Endothelial cell of umbilical vein (primary cell): ENCODE measurements around the gene SIRT5. TPM values are rescaled to one million over a fixed set of nuclear protein-coding genes. Genes with fewer than 3 reads are reported as not detected.

Source experiments
- BruUV-seq: library from RNA; stranded (reverse); fragments of 400-500 nt; replicated peaks from 2 replicates; lab custom pipeline; 2021; lab: Mats Ljungman, UMichigan
- CTCF ChIA-PET: fragments of 300-600, 350-600 bp; sonication (Branson Sonifier 250); formaldehyde crosslinking; loops from one replicate; lab custom pipeline; 2021; ENCODE audit warnings: antibody characterized with exemption, inconsistent platforms; lab: Charles Lee
- POLR2A ChIA-PET: fragments of 300-600, 350-600 bp; sonication (Branson Sonifier 250); formaldehyde crosslinking; loops from one replicate; lab custom pipeline; 2021; ENCODE audit warnings: antibody characterized with exemption, inconsistent platforms; lab: Charles Lee
- DNase-seq: peaks from one replicate; pipeline ENCODE4 v3.0.0-alpha.2; 2011; ENCODE audit warnings: low read depth, low spot score
- FAIRE-seq: peaks from 2 replicates; lab custom pipeline; 2011; peaks lifted over from hg19 to GRCh38; lab: Jason Lieb, UNC
- H2AFZ ChIP-seq: 2 replicates; pipeline ENCODE4 v1.6.0; 2012; ENCODE audit warnings: low read depth, low read length, control low read depth, inconsistent platforms
- H3K27ac ChIP-seq: 2 replicates; pipeline ENCODE4 v1.5.1; 2011; ENCODE audit warnings: low read depth, mild to moderate bottlenecking, control low read depth, low read length, moderate library complexity; ENCODE audit not compliant: insufficient read depth
- H3K27me3 ChIP-seq, 2 experiments: 2 replicates each; pipeline versions ENCODE4 v1.6.0 to v1.6.1; 2011; ENCODE audit warnings: low read length in 2 of 2, mixed read lengths in 1 of 2; ENCODE audit not compliant: control insufficient read depth in 2 of 2, insufficient read depth in 2 of 2
- H3K36me3 ChIP-seq, 2 experiments: 2 replicates in 1 of 2; 3 replicates in 1 of 2; pipeline ENCODE4 v1.5.1; 2011; ENCODE audit warnings: low read length in 2 of 2, mild to moderate bottlenecking in 1 of 2, moderate library complexity in 1 of 2; ENCODE audit not compliant: control insufficient read depth in 2 of 2, insufficient read depth in 2 of 2; ENCODE audit errors: extremely low read depth in 1 of 2
- H3K4me1 ChIP-seq: 3 replicates; pipeline ENCODE4 v1.5.1; 2011; ENCODE audit warnings: mild to moderate bottlenecking, low read length; ENCODE audit not compliant: control insufficient read depth, insufficient read depth; ENCODE audit errors: extremely low read depth
- H3K4me2 ChIP-seq: 2 replicates; pipeline ENCODE4 v1.6.1; 2011; ENCODE audit warnings: low read length, control low read depth, mixed read lengths; ENCODE audit not compliant: insufficient read depth
- H3K4me3 ChIP-seq, 3 experiments: fragments of 200-600 bp in 1 of 3; sonication (generic), shearing (Covaris generic) in 1 of 3; replicated peaks in 1 of 3; 2 replicates each; pipeline ENCODE4 v1.5.1; 2011 to 2016; ENCODE audit warnings: control low read depth in 3 of 3, low read length in 3 of 3, mild to moderate bottlenecking in 2 of 3, inconsistent platforms in 1 of 3, low read depth in 1 of 3, moderate library complexity in 1 of 3; ENCODE audit not compliant: insufficient read depth in 1 of 3
- H3K79me2 ChIP-seq: 2 replicates; pipeline ENCODE4 v1.6.0; 2012; ENCODE audit warnings: low read length, inconsistent platforms; ENCODE audit not compliant: control insufficient read depth, insufficient read depth
- H3K9ac ChIP-seq: replicated peaks from 2 replicates; pipeline ENCODE3; 2011; ENCODE audit warnings: low read length, control low read depth; ENCODE audit not compliant: insufficient read depth; ENCODE audit errors: extremely low read depth
- H3K9me1 ChIP-seq: replicated peaks from 3 replicates; pipeline ENCODE4 v1.6.0; 2011; ENCODE audit warnings: mild to moderate bottlenecking, low read length; ENCODE audit not compliant: control insufficient read depth, insufficient read depth; ENCODE audit errors: extremely low read depth
- H3K9me3 ChIP-seq: replicated peaks from 2 replicates; pipeline ENCODE4 v1.5.1; 2012; ENCODE audit warnings: low read length, inconsistent platforms; ENCODE audit not compliant: control insufficient read depth, insufficient read depth
- H4K20me1 ChIP-seq: replicated peaks from 2 replicates; pipeline ENCODE3; 2011; ENCODE audit warnings: mild to moderate bottlenecking, low read length; ENCODE audit not compliant: control insufficient read depth, insufficient read depth; ENCODE audit errors: extremely low read depth
- CTCF ChIP-seq, 2 donors: IDR thresholded peaks; 1 replicate in 1 of 2; 2 replicates in 1 of 2; pipeline ENCODE4 v1.5.1; 2011; ENCODE audit warnings: low read length in 2 of 2, mild to moderate bottlenecking in 2 of 2, moderate library complexity in 2 of 2, control low read depth in 1 of 2, inconsistent platforms in 1 of 2, low read depth in 1 of 2; ENCODE audit not compliant: insufficient read depth in 1 of 2; ENCODE audit errors: extremely low read depth in 1 of 2
- EZH2 ChIP-seq: IDR thresholded peaks from 2 replicates; pipeline ENCODE4 v1.6.1; 2012; ENCODE audit warnings: borderline replicate concordance, low read depth, mild to moderate bottlenecking, moderate library complexity, low read length, inconsistent platforms; ENCODE audit not compliant: severe bottlenecking
- POLR2A ChIP-seq: IDR thresholded peaks from 2 replicates; pipeline ENCODE4 v1.6.1; 2012; ENCODE audit warnings: low read depth, mild to moderate bottlenecking, control low read depth, low read length
- POLR2AphosphoS5 ChIP-seq: IDR thresholded peaks from 2 replicates; pipeline ENCODE4 v1.6.1; 2012; ENCODE audit warnings: low read depth, mild to moderate bottlenecking, control low read depth, low read length, moderate library complexity; ENCODE audit not compliant: insufficient read depth
- dilution Hi-C: fragments of 300-500 bp; cut with MboI; formaldehyde crosslinking; loops from one replicate; pipeline ENCODE4 v1.15.0; 2019; ENCODE audit warnings: low sequenced_read_pairs; ENCODE audit not compliant: extremely low pct_ligation_motif_present
- intact Hi-C: fragments of 100-400 bp; cut with micrococcal nuclease; formaldehyde crosslinking; loops from one replicate; pipeline ENCODE4 v1.10.0; 2022
- polyA plus RNA-seq, 4 experiments: library from polyadenylated mRNA; depleted of rRNA in 3 of 4; stranded (reverse) in 3 of 4; unstranded in 1 of 4; fragments of >200 nt; gene quantifications; 2 replicates each; pipeline versions ENCODE4 v1.2.1 to v1.2.3, GENCODE V29; 2011 to 2012; ENCODE audit warnings: missing spikeins in 1 of 4
- total RNA-seq: library from RNA; stranded (reverse); gene quantifications from 2 replicates; pipeline ENCODE4 v1.2.3, GENCODE V29; 2021

SIRT5 gene
- total and polyA plus RNA-seq, 2 donors (not counting 3 experiments of a cell fraction or from before 2014, with no cell fraction given), result 4.7 to 7.2 TPM

DNA sequence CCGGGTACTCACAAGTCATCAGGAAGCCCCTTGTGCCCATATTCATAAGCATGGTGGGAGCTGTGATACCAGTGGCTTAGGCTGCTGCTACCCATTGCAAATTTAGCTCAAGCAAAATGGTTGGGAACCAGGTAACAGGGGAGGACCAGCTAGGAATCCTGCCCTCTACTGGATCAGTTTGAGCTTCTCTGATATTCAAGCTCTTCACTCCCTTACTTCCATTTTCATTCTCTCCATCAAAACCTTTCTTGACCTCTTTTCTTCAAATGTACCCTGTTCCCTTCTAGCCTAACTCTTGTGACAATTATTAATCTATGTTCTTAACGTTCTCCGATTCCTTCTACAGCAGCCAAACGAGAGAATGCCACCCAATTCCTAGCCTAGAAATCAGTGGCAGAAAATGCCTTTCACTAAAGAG, 50.5 kb downstream of the SIRT5 start:
- POLR2A ChIA-PET, result interaction anchor here (0.6 kb wide), 1 partner anchor 66 kb away, joined by 3 read pairs; no protein-coding TSS in a partner anchor
- Histone ChIP-seq H3K4me3 (no peak overlapping the region), H3K27ac (no peak overlapping the region), H3K4me2 (no peak overlapping the region), H2AFZ (no peak overlapping the region), H3K9ac (no peak overlapping the region), H3K9me3 (no peaks in the 10 kb centered on the region), H3K27me3 (no peaks in the 10 kb centered on the region), H4K20me1 (no peaks in the 10 kb centered on the region), H3K79me2 (no peaks in the 10 kb centered on the region), H3K9me1 (no peaks in the 10 kb centered on the region), H3K36me3 (peaks cover 5 to 27% of the 10 kb centered on the region in 2 experiments), H3K4me1 (no peaks in the 10 kb centered on the region)
- peak; percentile 40 for DNase-seq
- TF ChIP-seq POLR2AphosphoS5 (peak; percentile 18), POLR2A (peak; percentile 47), EZH2 (no peak), CTCF (IDR thresholded peaks at IDR 0.05; ENCODE audit: extremely low read depth in 1 of 2, insufficient read depth in 1 of 2, low read depth in 1 of 2, low read length in 2 of 2) (peak; percentile 54 to 63)
- intact Hi-C loops (loop anchor here (2.0 to 10.0 kb wide), 2 partner anchors 288 to 440 kb away; no protein-coding TSS in a partner anchor), dilution Hi-C loops (no loop called here)
- FAIRE-seq, result no peak
- CTCF ChIA-PET, result interaction anchor here (0.6 to 2.6 kb wide), 29 partner anchors 8 to 442 kb away, joined by 3 to 33 read pairs (median 4); partner anchors contain the start of genes NOL7, RANBP9, SIRT5 and TBC1D7
- no TSS peak for BruUV-seq
